ENCODE data around the gene TMEM132D. TPM values are rescaled to one million over a fixed set of nuclear protein-coding genes. Genes with fewer than 3 reads are reported as not detected.

TMEM132D gene
- total and polyA plus RNA-seq, 2 donors (not counting 3 experiments of a cell fraction or from before 2014, with no cell fraction given) = not detected

GRCh38 chr12:129294868-129295267 lies 609.0 kb downstream of the TMEM132D start:
- Histone ChIP-seq H3K9me1 (replicated peaks; ENCODE audit: control insufficient read depth, extremely low read depth, insufficient read depth, low read length) (no peaks in the 10 kb centered on the region), H3K4me2 (ENCODE audit: insufficient read depth, low read length) (no peak overlapping the region), H3K27me3 (ENCODE audit: control insufficient read depth in 2 of 2, insufficient read depth in 2 of 2, low read length in 2 of 2) (no peaks in the 10 kb centered on the region), H3K79me2 (ENCODE audit: control insufficient read depth, insufficient read depth, low read length) (no peaks in the 10 kb centered on the region), H3K27ac (ENCODE audit: insufficient read depth, low read depth, low read length) (no peak overlapping the region), H3K9me3 (replicated peaks; ENCODE audit: control insufficient read depth, insufficient read depth, low read length) (peaks cover 8% of the 10 kb centered on the region), H3K4me1 (ENCODE audit: control insufficient read depth, extremely low read depth, insufficient read depth, low read length) (no peaks in the 10 kb centered on the region), H3K9ac (replicated peaks; ENCODE audit: extremely low read depth, insufficient read depth, low read length) (no peak overlapping the region), H2AFZ (ENCODE audit: low read depth, low read length) (no peak overlapping the region), H3K4me3 (replicated peaks in 1 of 3; ENCODE audit: insufficient read depth in 1 of 3, low read depth in 1 of 3, low read length in 3 of 3) (no peak overlapping the region), H4K20me1 (replicated peaks; ENCODE audit: control insufficient read depth, extremely low read depth, insufficient read depth, low read length) (no peaks in the 10 kb centered on the region), H3K36me3 (ENCODE audit: control insufficient read depth in 2 of 2, extremely low read depth in 1 of 2, insufficient read depth in 2 of 2, low read length in 2 of 2) (no peaks in the 10 kb centered on the region)
- CTCF ChIA-PET = no interaction called here
- BruUV-seq (replicated peaks) = no TSS peak
- POLR2A ChIA-PET = no interaction called here
- dilution Hi-C loops (cut with MboI; ENCODE audit: extremely low pct_ligation_motif_present, low sequenced_read_pairs) (no loop called here), intact Hi-C loops (cut with micrococcal nuclease) (no loop called here)
- FAIRE-seq (no peak), DNase-seq (ENCODE audit: low read depth, low spot score) (no peak)
- TF ChIP-seq MAX (IDR thresholded peaks at IDR 0.05; ENCODE audit: insufficient read depth, insufficient read length) (no peak), POLR2A (IDR thresholded peaks at IDR 0.05; ENCODE audit: low read depth, low read length) (no peak), GATA2 (IDR thresholded peaks at IDR 0.05; ENCODE audit: insufficient read depth, insufficient read length, low read depth, low read length) (no peak), POLR2AphosphoS5 (IDR thresholded peaks at IDR 0.05; ENCODE audit: insufficient read depth, low read depth, low read length) (no peak), MYC (IDR thresholded peaks at IDR 0.05; ENCODE audit: low read depth, low read length) (no peak), JUN (IDR thresholded peaks at IDR 0.05; ENCODE audit: borderline replicate concordance, insufficient read depth, insufficient read length, low read depth) (no peak), EZH2 (IDR thresholded peaks at IDR 0.05; ENCODE audit: borderline replicate concordance, low read depth, low read length, severe bottlenecking) (no peak), FOS (IDR thresholded peaks at IDR 0.05; ENCODE audit: borderline replicate concordance, insufficient read depth, low read length) (no peak)
- TF ChIP-seq, protein P1, sequence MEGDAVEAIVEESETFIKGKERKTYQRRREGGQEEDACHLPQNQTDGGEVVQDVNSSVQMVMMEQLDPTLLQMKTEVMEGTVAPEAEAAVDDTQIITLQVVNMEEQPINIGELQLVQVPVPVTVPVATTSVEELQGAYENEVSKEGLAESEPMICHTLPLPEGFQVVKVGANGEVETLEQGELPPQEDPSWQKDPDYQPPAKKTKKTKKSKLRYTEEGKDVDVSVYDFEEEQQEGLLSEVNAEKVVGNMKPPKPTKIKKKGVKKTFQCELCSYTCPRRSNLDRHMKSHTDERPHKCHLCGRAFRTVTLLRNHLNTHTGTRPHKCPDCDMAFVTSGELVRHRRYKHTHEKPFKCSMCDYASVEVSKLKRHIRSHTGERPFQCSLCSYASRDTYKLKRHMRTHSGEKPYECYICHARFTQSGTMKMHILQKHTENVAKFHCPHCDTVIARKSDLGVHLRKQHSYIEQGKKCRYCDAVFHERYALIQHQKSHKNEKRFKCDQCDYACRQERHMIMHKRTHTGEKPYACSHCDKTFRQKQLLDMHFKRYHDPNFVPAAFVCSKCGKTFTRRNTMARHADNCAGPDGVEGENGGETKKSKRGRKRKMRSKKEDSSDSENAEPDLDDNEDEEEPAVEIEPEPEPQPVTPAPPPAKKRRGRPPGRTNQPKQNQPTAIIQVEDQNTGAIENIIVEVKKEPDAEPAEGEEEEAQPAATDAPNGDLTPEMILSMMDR (IDR thresholded peaks at IDR 0.05; ENCODE audit: extremely low read depth in 1 of 2, insufficient read depth in 1 of 2, low read depth in 1 of 2, low read length in 2 of 2) = no peak
